Renal pelvis (tissue), 4 donors: ENCODE data around the gene LYRM4. TPM values are rescaled to one million over a fixed set of nuclear protein-coding genes. Genes with fewer than 3 reads are reported as not detected.
A peak's percentile ranks its signal among the peaks of the same experiment; 100 is the strongest.

ENCODE experiments used
- DNase-seq: peaks from one replicate; pipeline ENCODE4 v3.0.0-alpha.2; 2013
- polyA plus RNA-seq, 3 donors: library from polyadenylated mRNA; unstranded; fragments of 120-200 nt; gene quantifications; one replicate each; pipeline ENCODE4 v1.2.1, GENCODE V29; 2013; ENCODE audit not compliant: insufficient read length in 3 of 3

The LYRM4 gene
- polyA plus RNA-seq, 3 donors: 35.1 to 44.0 (median 43.7) TPM

- no peak for DNase-seq
These were observed 80.8 kb downstream of the LYRM4 start for GRCh38 chr6:5179917-5180316.

GRCh38 chr6:5178806-5179205 is 81.9 kb downstream of the LYRM4 start:
- no peak for DNase-seq

- DNase-seq: no peak
These were observed 85.1 kb downstream of the LYRM4 start for GRCh38 chr6:5175635-5176034.

GRCh38 chr6:5174756-5175549 is 85.8 kb downstream of the LYRM4 start:
- peak; percentile 42 for DNase-seq

GRCh38 chr6:5174244-5174643 is 86.5 kb downstream of the LYRM4 start:
- DNase-seq: peak; percentile 73

- no peak for DNase-seq
These were observed 86.9 kb downstream of the LYRM4 start for GRCh38 chr6:5173810-5174209.

- DNase-seq: no peak
These were observed 87.8 kb downstream of the LYRM4 start for GRCh38 chr6:5172897-5173474.

GRCh38 chr6:5172041-5172653 is 88.6 kb downstream of the LYRM4 start:
- DNase-seq: peak; percentile 68

- no peak for DNase-seq
These were observed 93.2 kb downstream of the LYRM4 start for GRCh38 chr6:5167501-5167900.

- no peak for DNase-seq
These were observed 96.7 kb downstream of the LYRM4 start for GRCh38 chr6:5164092-5164491.

- DNase-seq: no peak
These were observed 97.5 kb downstream of the LYRM4 start for GRCh38 chr6:5163247-5163646.

- no peak for DNase-seq
These were observed 98.4 kb downstream of the LYRM4 start for GRCh38 chr6:5162355-5162754.

GRCh38 chr6:5160206-5160605 is 100.5 kb downstream of the LYRM4 start:
- DNase-seq: no peak

GRCh38 chr6:5159162-5159561 is 101.6 kb downstream of the LYRM4 start:
- DNase-seq: no peak

- no peak for DNase-seq
These were observed 102.6 kb downstream of the LYRM4 start for GRCh38 chr6:5158180-5158579.

- DNase-seq: no peak
These were observed 103.1 kb downstream of the LYRM4 start for GRCh38 chr6:5157621-5158138.

GRCh38 chr6:5156627-5157026 is 104.1 kb downstream of the LYRM4 start:
- no peak for DNase-seq

GRCh38 chr6:5155906-5156305 is 104.8 kb downstream of the LYRM4 start:
- no peak for DNase-seq

- DNase-seq: no peak
These were observed 107.6 kb downstream of the LYRM4 start for GRCh38 chr6:5153186-5153585.

- DNase-seq: no peak
These were observed 108.3 kb downstream of the LYRM4 start for GRCh38 chr6:5152460-5152859.

- DNase-seq: no peak
These were observed 108.8 kb downstream of the LYRM4 start for GRCh38 chr6:5151955-5152401.

- DNase-seq: no peak
These were observed 109.3 kb downstream of the LYRM4 start for GRCh38 chr6:5151360-5151954.
